Measurements from ENCODE around the gene TNFRSF17.

DNA sequence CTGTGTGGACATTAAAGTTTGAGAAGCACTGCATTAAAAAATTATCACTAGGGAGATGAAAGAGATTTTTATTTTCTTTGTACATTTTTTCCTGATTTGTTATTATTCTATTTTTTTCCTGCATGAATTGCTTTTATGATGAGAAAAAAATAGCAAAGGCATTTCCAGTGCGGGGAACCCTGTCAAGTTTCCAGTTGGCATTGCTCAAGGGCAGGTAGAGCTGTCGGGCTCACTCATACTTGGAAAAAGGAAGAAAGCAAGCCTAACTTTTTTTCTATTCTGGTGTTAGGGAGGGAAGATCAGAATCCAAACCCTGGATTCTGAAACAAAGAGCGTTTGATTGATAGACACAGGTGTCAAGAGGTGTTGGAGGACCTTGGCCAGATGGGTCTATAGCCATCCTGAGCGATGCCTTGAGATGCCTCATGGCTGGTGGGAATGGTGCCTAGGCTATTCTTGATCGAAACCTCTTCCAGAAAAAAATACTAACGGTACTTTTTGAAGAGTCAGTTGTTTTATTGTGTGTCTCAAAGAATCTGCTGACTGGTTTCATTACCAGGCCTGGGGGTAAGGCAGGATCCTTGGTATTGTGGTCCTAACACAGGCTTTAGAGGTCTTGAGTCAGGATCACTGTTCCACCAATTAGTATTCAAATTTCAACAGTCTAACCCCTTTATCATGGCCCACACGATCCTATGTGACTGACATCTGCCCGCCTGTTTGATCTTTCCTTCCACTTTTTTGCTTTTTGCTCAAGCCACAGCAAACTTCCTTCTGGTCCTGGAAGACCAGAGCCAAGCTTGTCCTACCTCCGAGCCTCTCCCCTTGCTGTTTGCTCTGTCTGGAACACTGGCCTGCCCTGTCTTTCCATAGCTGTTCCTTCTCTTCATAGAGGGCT is 31.7 kb downstream of the TNFRSF17 start:
- TF ChIP-seq, protein P1, sequence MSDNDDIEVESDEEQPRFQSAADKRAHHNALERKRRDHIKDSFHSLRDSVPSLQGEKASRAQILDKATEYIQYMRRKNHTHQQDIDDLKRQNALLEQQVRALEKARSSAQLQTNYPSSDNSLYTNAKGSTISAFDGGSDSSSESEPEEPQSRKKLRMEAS (CRISPR knock-in tag; IDR thresholded peaks at IDR 0.05), result no peak
- TF ChIP-seq ZNF423 (CRISPR knock-in tag; IDR thresholded peaks at IDR 0.05), result no peak
- TF ChIP-seq, protein P2, sequence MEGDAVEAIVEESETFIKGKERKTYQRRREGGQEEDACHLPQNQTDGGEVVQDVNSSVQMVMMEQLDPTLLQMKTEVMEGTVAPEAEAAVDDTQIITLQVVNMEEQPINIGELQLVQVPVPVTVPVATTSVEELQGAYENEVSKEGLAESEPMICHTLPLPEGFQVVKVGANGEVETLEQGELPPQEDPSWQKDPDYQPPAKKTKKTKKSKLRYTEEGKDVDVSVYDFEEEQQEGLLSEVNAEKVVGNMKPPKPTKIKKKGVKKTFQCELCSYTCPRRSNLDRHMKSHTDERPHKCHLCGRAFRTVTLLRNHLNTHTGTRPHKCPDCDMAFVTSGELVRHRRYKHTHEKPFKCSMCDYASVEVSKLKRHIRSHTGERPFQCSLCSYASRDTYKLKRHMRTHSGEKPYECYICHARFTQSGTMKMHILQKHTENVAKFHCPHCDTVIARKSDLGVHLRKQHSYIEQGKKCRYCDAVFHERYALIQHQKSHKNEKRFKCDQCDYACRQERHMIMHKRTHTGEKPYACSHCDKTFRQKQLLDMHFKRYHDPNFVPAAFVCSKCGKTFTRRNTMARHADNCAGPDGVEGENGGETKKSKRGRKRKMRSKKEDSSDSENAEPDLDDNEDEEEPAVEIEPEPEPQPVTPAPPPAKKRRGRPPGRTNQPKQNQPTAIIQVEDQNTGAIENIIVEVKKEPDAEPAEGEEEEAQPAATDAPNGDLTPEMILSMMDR (IDR thresholded peaks at IDR 0.05), result no peak
- TF ChIP-seq RELA (CRISPR knock-in tag; IDR thresholded peaks at IDR 0.05; ENCODE audit: borderline replicate concordance), result no peak
- no peak for TF ChIP-seq NFYB (CRISPR knock-in tag; conservative IDR thresholded peaks at IDR 0.05; ENCODE audit: low read depth)
- TF ChIP-seq ZNF263 (CRISPR knock-in tag; IDR thresholded peaks at IDR 0.05; ENCODE audit: low read depth), result no peak
- no peak for TF ChIP-seq ZBTB21 (CRISPR knock-in tag; IDR thresholded peaks at IDR 0.05; ENCODE audit: borderline replicate concordance)
- no peak for TF ChIP-seq NR2C2 (CRISPR knock-in tag; IDR thresholded peaks at IDR 0.05)
- TF ChIP-seq NFE2L1 (CRISPR knock-in tag; IDR thresholded peaks at IDR 0.05), result no peak
- no peak for TF ChIP-seq ZNF121 (CRISPR knock-in tag; IDR thresholded peaks at IDR 0.05)
- TF ChIP-seq CREB1 (CRISPR knock-in tag; IDR thresholded peaks at IDR 0.05), result no peak
- TF ChIP-seq, protein P3, sequence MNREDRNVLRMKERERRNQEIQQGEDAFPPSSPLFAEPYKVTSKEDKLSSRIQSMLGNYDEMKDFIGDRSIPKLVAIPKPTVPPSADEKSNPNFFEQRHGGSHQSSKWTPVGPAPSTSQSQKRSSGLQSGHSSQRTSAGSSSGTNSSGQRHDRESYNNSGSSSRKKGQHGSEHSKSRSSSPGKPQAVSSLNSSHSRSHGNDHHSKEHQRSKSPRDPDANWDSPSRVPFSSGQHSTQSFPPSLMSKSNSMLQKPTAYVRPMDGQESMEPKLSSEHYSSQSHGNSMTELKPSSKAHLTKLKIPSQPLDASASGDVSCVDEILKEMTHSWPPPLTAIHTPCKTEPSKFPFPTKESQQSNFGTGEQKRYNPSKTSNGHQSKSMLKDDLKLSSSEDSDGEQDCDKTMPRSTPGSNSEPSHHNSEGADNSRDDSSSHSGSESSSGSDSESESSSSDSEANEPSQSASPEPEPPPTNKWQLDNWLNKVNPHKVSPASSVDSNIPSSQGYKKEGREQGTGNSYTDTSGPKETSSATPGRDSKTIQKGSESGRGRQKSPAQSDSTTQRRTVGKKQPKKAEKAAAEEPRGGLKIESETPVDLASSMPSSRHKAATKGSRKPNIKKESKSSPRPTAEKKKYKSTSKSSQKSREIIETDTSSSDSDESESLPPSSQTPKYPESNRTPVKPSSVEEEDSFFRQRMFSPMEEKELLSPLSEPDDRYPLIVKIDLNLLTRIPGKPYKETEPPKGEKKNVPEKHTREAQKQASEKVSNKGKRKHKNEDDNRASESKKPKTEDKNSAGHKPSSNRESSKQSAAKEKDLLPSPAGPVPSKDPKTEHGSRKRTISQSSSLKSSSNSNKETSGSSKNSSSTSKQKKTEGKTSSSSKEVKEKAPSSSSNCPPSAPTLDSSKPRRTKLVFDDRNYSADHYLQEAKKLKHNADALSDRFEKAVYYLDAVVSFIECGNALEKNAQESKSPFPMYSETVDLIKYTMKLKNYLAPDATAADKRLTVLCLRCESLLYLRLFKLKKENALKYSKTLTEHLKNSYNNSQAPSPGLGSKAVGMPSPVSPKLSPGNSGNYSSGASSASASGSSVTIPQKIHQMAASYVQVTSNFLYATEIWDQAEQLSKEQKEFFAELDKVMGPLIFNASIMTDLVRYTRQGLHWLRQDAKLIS (CRISPR knock-in tag; IDR thresholded peaks at IDR 0.05; ENCODE audit: borderline replicate concordance), result no peak
